Measurements from ENCODE around the gene MYL12A.

MYL12A gene

GRCh38 chr18:3248062-3248657 lies 559 bp downstream of the MYL12A start:
- Histone ChIP-seq H3K4me3 (ENCODE audit: low read depth, low read length) (peak overlapping the region; percentile 97), H3K27me3 (replicated peaks) (no peaks in the 10 kb centered on the region), H3K27ac (peak overlapping the region; percentile 98), H3K36me3 (replicated peaks) (peaks cover 18% of the 10 kb centered on the region)
- DNase-seq, result no peak
- no peak for TF ChIP-seq CTCF (IDR thresholded peaks at IDR 0.05; ENCODE audit: low read depth, low read length, missing control alignments)
- in situ Hi-C loops (cut with HindIII; ENCODE audit: low pct_ligation_motif_present, low sequenced_read_pairs), result no loop called here

DNA sequence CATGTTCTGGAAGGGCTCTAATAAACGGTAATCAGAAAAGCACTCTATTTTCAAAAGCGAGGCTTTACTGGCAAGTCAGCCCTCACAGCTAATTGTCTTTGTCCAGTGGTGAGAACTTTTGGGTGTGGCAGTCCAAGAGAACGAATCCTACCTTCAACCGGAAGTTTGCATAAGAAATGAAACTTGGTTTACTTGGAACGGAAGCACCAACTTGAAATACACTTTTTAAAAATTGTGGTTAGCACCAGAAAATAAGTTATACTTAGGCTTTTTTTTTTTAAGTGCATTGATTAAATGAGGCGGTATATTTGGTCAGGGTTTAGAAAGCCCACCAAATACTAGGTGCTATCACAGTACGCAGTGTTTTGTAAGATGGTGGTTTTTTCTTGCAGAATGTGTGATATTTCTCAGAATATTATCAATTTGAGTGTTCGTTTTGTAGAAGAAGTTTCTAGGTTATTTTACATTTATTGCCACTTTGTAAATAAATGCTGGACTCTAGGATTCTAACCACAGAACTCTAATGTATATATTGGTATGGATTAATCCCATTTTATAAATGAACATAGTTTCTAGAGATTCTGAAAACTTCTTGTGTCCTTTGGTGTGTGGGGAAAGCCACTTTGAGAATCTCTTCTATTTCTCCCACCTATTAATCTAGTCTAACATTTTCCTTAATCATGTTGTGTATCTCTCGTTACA lies 1.2 kb downstream of the MYL12A start:
- in situ Hi-C loops (cut with HindIII; ENCODE audit: low pct_ligation_motif_present, low sequenced_read_pairs), result no loop called here
- no peak for DNase-seq
- H3K4me3 ChIP-seq (ENCODE audit: low read depth, low read length), result peak overlapping the region; percentile 97

GRCh38 chr18:3250237-3251107 lies 2.9 kb downstream of the MYL12A start:
- in situ Hi-C loops (cut with HindIII; ENCODE audit: low pct_ligation_motif_present, low sequenced_read_pairs), result no loop called here
- Histone ChIP-seq H3K4me3 (ENCODE audit: low read depth, low read length) (peak overlapping the region; percentile 97), H3K36me3 (replicated peaks) (peaks cover 41% of the 10 kb centered on the region), H3K27ac (peak overlapping the region; percentile 69), H3K27me3 (replicated peaks) (no peaks in the 10 kb centered on the region)
- TF ChIP-seq CTCF (IDR thresholded peaks at IDR 0.05; ENCODE audit: low read depth, low read length, missing control alignments), result no peak
- no peak for DNase-seq

More for the DNA sequence above, 1.2 kb downstream of the MYL12A start:
- H3K27ac ChIP-seq, result peak overlapping the region; percentile 98
- no peaks in the 10 kb centered on the region for H3K27me3 ChIP-seq (replicated peaks)
- H3K36me3 ChIP-seq (replicated peaks), result peaks cover 25% of the 10 kb centered on the region
- TF ChIP-seq CTCF (IDR thresholded peaks at IDR 0.05; ENCODE audit: low read depth, low read length, missing control alignments), result no peak

DNA sequence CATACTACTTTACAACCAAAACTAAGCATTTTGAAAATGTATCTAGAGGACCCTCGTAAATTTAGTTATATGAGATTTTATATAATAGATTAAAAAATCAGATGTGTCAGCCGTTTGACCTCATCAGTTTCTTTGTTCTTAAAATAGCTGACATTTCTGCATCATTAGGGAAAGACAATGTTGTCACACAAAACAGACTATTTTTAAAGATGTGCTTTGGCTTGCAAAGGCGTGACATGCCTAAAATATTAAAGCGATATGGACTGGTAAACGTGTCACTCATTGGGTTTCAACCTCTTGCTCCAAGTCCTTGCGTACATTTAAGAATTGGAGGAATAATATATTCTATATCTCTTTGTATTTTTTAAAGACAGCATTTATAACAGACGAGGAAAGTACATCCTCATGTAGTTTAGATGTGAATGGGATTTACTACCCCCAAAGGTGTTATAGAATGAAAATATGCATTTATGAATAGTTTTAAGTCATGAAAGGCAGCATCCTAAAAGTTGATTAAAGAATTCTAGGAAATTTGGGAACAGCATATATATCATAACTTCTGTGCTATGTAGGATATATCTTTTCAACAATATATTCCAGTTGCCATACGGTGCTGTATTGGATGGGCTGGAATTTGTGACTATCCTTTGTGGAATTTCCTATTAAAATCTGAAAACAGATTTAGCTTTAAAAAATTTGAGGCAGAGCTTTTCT lies 3.8 kb downstream of the MYL12A start:
- Histone ChIP-seq H3K27ac (peak overlapping the region; percentile 69), H3K36me3 (replicated peaks) (peaks cover 51% of the 10 kb centered on the region), H3K4me3 (ENCODE audit: low read depth, low read length) (peak overlapping the region; percentile 26), H3K27me3 (replicated peaks) (no peaks in the 10 kb centered on the region)
- no peak for DNase-seq
- in situ Hi-C loops (cut with HindIII; ENCODE audit: low pct_ligation_motif_present, low sequenced_read_pairs), result no loop called here
- no peak for TF ChIP-seq CTCF (IDR thresholded peaks at IDR 0.05; ENCODE audit: low read depth, low read length, missing control alignments)

DNA sequence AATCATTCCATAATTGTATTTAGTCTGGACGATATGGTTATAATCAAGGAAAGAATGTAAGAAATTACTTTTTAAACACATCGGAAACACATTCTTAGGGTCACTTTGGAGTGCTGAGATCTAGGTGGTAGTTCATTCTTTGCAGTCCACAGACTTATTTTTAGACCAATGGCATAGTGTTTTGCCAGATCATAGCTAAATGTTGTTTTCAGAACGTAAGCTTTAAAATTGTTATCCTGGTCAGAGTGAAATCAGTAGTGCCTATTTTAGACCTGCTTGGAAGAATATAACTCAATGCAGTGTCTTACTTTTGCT lies 4.3 kb downstream of the MYL12A start:
- Histone ChIP-seq H3K27me3 (replicated peaks) (no peaks in the 10 kb centered on the region), H3K36me3 (replicated peaks) (peaks cover 56% of the 10 kb centered on the region), H3K4me3 (ENCODE audit: low read depth, low read length) (no peak overlapping the region), H3K27ac (peak overlapping the region; percentile 69)
- in situ Hi-C loops (cut with HindIII; ENCODE audit: low pct_ligation_motif_present, low sequenced_read_pairs), result no loop called here
- DNase-seq, result no peak
- TF ChIP-seq CTCF (IDR thresholded peaks at IDR 0.05; ENCODE audit: low read depth, low read length, missing control alignments), result no peak
